ENCODE results near the gene ZC2HC1B.
A peak's percentile ranks its signal among the peaks of the same experiment; 100 is the strongest.
"Not testable (repeated sequence)": the region's sequence is repeated elsewhere in the genome, so short reads cannot be mapped to it uniquely, and the experiment has no call there.

The ZC2HC1B gene

GRCh38 chr6:143864234-143864633, at the start of gene ZC2HC1B:
Gene ZC2HC1B, plus strand, starts transcription at chr6:143864474. Its CDS starts 66 bp downstream, at chr6:143864540.
- DNase-seq = no peak

GRCh38 chr6:143817621-143818020, 46.7 kb upstream of the ZC2HC1B start:
- DNase-seq = no peak

GRCh38 chr6:143821359-143821758, 42.9 kb upstream of the ZC2HC1B start:
- no peak for DNase-seq

GRCh38 chr6:143822584-143823024, 41.7 kb upstream of the ZC2HC1B start:
- DNase-seq = no peak

- DNase-seq = no peak
Observed at GRCh38 chr6:143823548-143823947, 40.7 kb upstream of the ZC2HC1B start.

- no peak for DNase-seq
Observed at GRCh38 chr6:143828572-143828971, 35.7 kb upstream of the ZC2HC1B start.

- DNase-seq = no peak
Observed at GRCh38 chr6:143836150-143836549, 28.1 kb upstream of the ZC2HC1B start.

GRCh38 chr6:143838395-143838794, 25.9 kb upstream of the ZC2HC1B start:
- no peak for DNase-seq

GRCh38 chr6:143839196-143839595, 25.1 kb upstream of the ZC2HC1B start:
- no peak for DNase-seq

GRCh38 chr6:143840595-143841265, 23.5 kb upstream of the ZC2HC1B start:
- no peak for DNase-seq

GRCh38 chr6:143842461-143842901, 21.8 kb upstream of the ZC2HC1B start:
- no peak for DNase-seq

- DNase-seq = peak; percentile 92
Observed at GRCh38 chr6:143842902-143843676, 21.2 kb upstream of the ZC2HC1B start, which contains the start of gene LTV1. Gene LTV1, plus strand, starts transcription at chr6:143843338. Its CDS starts 140 bp downstream, at chr6:143843478.

GRCh38 chr6:143843677-143843999, 20.6 kb upstream of the ZC2HC1B start:
- DNase-seq = no peak

GRCh38 chr6:143844006-143844405, 20.3 kb upstream of the ZC2HC1B start:
- no peak for DNase-seq

GRCh38 chr6:143845033-143845432, 19.2 kb upstream of the ZC2HC1B start:
- no peak for DNase-seq

- DNase-seq = not testable (repeated sequence)
Observed at GRCh38 chr6:143851706-143852105, 12.6 kb upstream of the ZC2HC1B start.

GRCh38 chr6:143855057-143855456, 9.2 kb upstream of the ZC2HC1B start:
- not testable (repeated sequence) for DNase-seq

GRCh38 chr6:143856762-143857161, 7.5 kb upstream of the ZC2HC1B start:
- DNase-seq = not testable (repeated sequence)

GRCh38 chr6:143857651-143858050, 6.6 kb upstream of the ZC2HC1B start:
- no peak for DNase-seq

- no peak for DNase-seq
Observed at GRCh38 chr6:143859891-143860660, 4.2 kb upstream of the ZC2HC1B start.

GRCh38 chr6:143863771-143864170, 503 bp upstream of the ZC2HC1B start:
- DNase-seq = no peak

GRCh38 chr6:143867236-143867635, 3.0 kb downstream of the ZC2HC1B start:
- DNase-seq = no peak

GRCh38 chr6:143868808-143869207, 4.5 kb downstream of the ZC2HC1B start:
- not testable (repeated sequence) for DNase-seq
